Measurements from ENCODE around the gene APIP. TPM values are rescaled to one million over a fixed set of nuclear protein-coding genes. Genes with fewer than 3 reads are reported as not detected.

The APIP gene
- total RNA-seq, 1 donor from 2014 or later, result 25.1 TPM

- no peaks in the 10 kb centered on the region for H3K4me1 Mint-ChIP-seq
- no peak overlapping the region for H3K4me3 Mint-ChIP-seq
- no peaks in the 10 kb centered on the region for H3K27me3 Mint-ChIP-seq (ENCODE audit: low read depth)
- no peak for DNase-seq (ENCODE audit: low read depth, low spot score)
- peaks cover 14% of the 10 kb centered on the region for H3K9me3 Mint-ChIP-seq
- H3K36me3 Mint-ChIP-seq (ENCODE audit: low read depth), result peaks cover 27% of the 10 kb centered on the region
- no peak overlapping the region for H3K27ac Mint-ChIP-seq (ENCODE audit: unreplicated experiment)
- TF ChIP-seq CTCF (conservative IDR thresholded peaks at IDR 0.05), result no peak
Measured at GRCh38 chr11:34850334-34850733, 65.8 kb downstream of the APIP start.

GRCh38 chr11:34846467-34846866, 69.7 kb downstream of the APIP start:
- H3K9me3 Mint-ChIP-seq, result peaks cover 5% of the 10 kb centered on the region
- no peak overlapping the region for H3K4me3 Mint-ChIP-seq
- no peaks in the 10 kb centered on the region for H3K4me1 Mint-ChIP-seq
- H3K36me3 Mint-ChIP-seq (ENCODE audit: low read depth), result peaks cover 10% of the 10 kb centered on the region
- no peak for TF ChIP-seq CTCF (conservative IDR thresholded peaks at IDR 0.05)
- DNase-seq (ENCODE audit: low read depth, low spot score), result no peak
- H3K27me3 Mint-ChIP-seq (ENCODE audit: low read depth), result no peaks in the 10 kb centered on the region
- no peak overlapping the region for H3K27ac Mint-ChIP-seq (ENCODE audit: unreplicated experiment)

GRCh38 chr11:34844463-34845112, 71.6 kb downstream of the APIP start:
- no peak for DNase-seq (ENCODE audit: low read depth, low spot score)

GRCh38 chr11:34843271-34843670, 72.9 kb downstream of the APIP start:
- Mint-ChIP-seq H3K27ac (ENCODE audit: unreplicated experiment) (no peak overlapping the region), H3K27me3 (ENCODE audit: low read depth) (no peaks in the 10 kb centered on the region), H3K4me3 (no peak overlapping the region), H3K4me1 (peaks cover 4% of the 10 kb centered on the region), H3K36me3 (ENCODE audit: low read depth) (peaks cover 3% of the 10 kb centered on the region), H3K9me3 (peaks cover 2% of the 10 kb centered on the region)
- no peak for TF ChIP-seq CTCF (conservative IDR thresholded peaks at IDR 0.05)
- no peak for DNase-seq (ENCODE audit: low read depth, low spot score)

More at GRCh38 chr11:34844463-34845112, 71.6 kb downstream of the APIP start:
- Mint-ChIP-seq H3K36me3 (ENCODE audit: low read depth) (peaks cover 3% of the 10 kb centered on the region), H3K27ac (ENCODE audit: unreplicated experiment) (no peak overlapping the region), H3K27me3 (ENCODE audit: low read depth) (no peaks in the 10 kb centered on the region), H3K4me1 (no peaks in the 10 kb centered on the region), H3K9me3 (peaks cover 2% of the 10 kb centered on the region), H3K4me3 (no peak overlapping the region)
- TF ChIP-seq CTCF (conservative IDR thresholded peaks at IDR 0.05), result no peak

- no peaks in the 10 kb centered on the region for H3K36me3 Mint-ChIP-seq (ENCODE audit: low read depth)
- H3K9me3 Mint-ChIP-seq, result no peaks in the 10 kb centered on the region
- peak; percentile 51 for TF ChIP-seq CTCF (conservative IDR thresholded peaks at IDR 0.05)
- H3K27me3 Mint-ChIP-seq (ENCODE audit: low read depth), result no peaks in the 10 kb centered on the region
- no peak overlapping the region for H3K27ac Mint-ChIP-seq (ENCODE audit: unreplicated experiment)
- no peak for DNase-seq (ENCODE audit: low read depth, low spot score)
- H3K4me3 Mint-ChIP-seq, result no peak overlapping the region
- H3K4me1 Mint-ChIP-seq, result peaks cover 27% of the 10 kb centered on the region
Measured at GRCh38 chr11:34840736-34841386, 75.3 kb downstream of the APIP start.
